ENCODE results near the gene DBR1.

Gene DBR1, protein sequence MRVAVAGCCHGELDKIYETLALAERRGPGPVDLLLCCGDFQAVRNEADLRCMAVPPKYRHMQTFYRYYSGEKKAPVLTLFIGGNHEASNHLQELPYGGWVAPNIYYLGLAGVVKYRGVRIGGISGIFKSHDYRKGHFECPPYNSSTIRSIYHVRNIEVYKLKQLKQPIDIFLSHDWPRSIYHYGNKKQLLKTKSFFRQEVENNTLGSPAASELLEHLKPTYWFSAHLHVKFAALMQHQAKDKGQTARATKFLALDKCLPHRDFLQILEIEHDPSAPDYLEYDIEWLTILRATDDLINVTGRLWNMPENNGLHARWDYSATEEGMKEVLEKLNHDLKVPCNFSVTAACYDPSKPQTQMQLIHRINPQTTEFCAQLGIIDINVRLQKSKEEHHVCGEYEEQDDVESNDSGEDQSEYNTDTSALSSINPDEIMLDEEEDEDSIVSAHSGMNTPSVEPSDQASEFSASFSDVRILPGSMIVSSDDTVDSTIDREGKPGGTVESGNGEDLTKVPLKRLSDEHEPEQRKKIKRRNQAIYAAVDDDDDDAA

DNA sequence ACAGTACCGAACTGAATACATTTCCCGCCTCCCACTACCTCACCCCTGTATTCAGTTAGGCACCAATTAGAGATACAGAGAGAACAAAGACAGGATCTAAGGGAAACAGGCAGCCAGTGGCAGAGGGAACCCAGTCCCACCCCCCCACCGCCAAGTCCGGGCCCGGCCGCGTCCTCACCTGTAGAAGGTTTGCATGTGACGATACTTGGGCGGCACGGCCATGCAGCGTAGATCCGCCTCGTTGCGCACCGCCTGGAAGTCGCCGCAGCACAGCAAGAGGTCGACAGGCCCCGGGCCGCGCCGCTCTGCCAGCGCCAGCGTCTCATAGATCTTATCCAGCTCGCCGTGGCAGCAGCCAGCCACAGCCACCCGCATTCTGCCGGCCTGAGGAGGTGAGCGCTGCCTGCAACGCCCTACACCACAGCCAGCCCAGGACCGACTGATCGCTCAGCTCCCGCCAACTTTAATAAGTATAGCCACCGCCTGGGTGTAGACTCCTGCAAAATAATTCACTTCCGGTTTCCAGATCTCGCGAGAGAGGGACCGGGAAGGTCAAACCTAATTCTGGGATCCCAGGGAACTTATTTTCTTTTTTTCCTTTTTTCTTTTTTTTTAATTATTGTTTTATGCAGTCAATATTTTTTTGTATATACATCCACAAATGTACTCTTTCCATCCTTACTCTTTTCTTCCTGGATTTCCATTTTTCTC is at the start of gene DBR1:
TSS of gene DBR1 (minus strand) at position 501 of the 711 bp plus-strand sequence. CDS start at position 375, 126 bp downstream.
- peak; percentile 37 to 66 for DNase-seq (ENCODE audit: extremely low read depth in 1 of 2, low read depth in 1 of 2)

DNA sequence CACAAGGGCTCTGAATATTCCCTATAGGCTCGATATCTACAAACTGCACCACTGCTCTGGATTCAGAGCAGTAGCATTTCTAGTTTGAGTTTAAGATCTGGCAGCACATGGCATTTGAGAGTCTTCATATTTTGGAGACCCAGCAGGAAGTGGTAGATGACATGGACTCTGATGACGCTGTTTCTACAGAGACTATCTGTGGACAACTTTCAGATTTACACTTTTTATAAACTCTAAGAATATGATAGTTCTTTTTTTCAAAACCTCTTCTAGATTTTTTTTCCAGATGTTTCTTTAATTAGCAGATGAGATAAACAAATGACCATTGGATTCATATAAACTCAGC is 48.2 kb upstream of the DBR1 start:
- DNase-seq (ENCODE audit: extremely low read depth in 1 of 2, low read depth in 1 of 2): no peak

DNA sequence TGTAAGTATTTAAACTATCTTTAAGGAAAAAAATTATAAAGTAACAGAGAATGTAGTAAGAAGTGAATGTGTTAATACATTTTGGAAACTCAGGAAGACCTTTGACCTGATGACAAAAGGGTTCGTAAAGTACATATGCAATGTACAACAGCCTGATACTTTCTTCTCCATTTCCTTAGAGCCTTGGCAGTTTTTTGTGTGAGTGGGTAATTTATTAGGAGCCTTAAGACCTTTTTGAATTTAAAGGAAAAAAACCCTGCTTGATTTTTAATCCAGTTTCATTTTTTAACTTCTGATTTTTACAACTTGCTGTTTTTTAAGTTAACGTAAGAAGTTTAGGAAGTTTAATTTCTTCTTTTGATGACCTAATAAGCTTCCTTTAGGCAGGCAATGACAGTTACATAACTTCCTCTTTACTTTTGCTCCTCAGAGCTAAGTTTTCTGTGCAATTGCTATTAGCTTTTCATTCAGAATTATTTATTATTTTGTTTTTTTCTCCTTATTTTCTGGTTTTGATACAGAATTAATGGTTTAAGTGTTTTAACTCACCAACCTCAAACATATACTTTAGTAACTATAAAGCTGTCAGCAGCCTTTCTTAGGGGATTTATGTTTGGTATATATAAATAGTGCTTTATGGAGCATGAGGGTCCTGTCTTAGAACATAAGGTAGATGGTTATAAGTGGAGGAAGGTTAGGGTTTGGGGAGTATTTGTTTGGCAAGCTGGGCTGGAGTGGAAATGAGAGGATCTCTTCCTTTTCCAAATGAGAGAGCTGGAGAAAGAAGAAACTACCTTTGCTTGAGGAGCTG is 47.6 kb upstream of the DBR1 start:
- no peak for DNase-seq (ENCODE audit: extremely low read depth in 1 of 2, low read depth in 1 of 2)

DNA sequence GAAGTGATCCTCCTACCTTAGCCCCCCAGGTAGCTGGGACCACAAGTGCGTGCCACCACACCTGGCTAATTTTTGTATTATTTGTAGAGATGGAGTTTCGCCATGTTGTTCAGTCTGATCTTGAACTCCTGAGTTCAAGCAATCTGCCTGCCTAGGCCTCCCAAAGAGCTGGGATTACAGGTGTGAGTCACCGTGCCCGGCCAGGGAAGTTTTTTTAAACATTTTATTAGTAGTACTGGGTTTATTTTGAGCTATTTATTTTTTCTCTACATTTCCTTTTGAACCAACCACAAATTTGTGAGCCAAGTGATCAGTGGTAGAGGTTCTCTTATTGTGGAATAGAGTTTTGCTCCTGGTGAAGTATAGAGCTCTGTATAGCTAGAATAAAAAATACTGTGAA is 46.1 kb upstream of the DBR1 start:
- no peak for DNase-seq (ENCODE audit: extremely low read depth in 1 of 2, low read depth in 1 of 2)

DNA sequence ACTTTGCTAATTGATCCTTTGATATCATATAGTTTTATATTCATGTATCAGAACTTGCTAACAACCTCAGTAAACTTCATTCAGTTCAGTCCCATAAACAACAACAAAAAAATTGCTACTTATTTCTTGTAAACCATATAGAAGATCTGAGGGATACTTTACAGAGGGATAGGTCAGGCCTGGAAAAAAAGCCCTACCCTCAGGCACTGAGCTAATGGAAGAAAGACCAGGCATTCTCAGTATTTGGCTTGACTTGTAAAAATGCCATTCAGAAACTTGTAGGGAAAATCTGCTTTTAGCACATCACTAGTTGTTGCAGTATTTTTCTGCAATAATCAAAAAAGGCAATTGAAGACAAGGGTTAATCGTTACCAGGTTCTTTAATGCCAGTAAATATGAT is 45.5 kb upstream of the DBR1 start:
- DNase-seq (ENCODE audit: extremely low read depth in 1 of 2, low read depth in 1 of 2): no peak

DNA sequence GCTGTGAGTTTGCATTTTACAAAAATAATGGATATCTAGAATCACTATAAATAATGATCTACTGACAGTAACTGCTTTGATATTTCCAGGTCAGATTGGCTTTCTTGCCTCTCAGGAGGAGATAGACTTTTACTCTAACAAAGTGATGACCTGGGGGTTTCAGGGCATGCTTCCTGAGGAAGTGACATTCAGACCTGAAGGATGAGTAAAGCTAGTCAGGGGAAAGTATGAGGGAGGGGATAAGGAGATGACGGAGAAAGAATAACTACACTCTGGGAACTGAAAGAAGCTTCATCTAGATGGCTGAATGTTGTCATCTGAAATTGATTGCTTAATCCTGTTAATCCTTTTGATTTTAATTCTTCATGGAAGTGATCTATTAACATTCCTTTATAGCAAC is 44.5 kb upstream of the DBR1 start:
- DNase-seq (ENCODE audit: extremely low read depth in 1 of 2, low read depth in 1 of 2): no peak

DNA sequence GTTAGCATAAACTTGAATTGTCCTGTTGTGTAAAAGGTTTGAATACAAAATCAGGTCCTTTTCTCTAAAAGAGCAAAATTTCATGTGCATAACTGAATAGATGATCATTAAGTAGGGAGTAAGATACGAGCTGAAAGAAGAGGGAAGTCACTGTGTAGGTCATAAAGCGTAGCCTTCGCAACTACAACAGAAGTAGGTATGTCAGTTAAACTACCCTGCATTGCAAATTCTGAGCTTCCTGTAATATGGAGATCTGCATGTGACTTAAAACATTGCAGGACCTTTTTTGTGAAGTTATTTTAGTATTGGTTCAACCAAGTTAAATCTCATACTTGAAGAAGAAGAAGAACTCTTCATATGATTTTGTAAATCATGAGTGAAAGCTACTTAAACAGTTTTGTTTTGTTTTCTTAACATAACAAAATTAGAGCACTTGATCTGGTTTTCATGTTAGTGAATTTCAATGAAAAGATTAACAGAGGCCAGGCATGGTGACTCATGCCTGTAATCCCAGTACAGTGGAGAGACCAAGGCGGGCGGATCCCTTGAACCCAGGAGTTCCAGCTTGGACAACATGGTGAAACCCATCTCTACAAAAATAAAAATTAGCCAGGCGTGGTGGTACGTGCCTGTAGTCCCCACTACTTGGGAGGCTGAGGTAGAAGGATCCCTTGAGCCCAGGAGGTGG is 38.8 kb upstream of the DBR1 start:
- no peak for DNase-seq (ENCODE audit: extremely low read depth in 1 of 2, low read depth in 1 of 2)

DNA sequence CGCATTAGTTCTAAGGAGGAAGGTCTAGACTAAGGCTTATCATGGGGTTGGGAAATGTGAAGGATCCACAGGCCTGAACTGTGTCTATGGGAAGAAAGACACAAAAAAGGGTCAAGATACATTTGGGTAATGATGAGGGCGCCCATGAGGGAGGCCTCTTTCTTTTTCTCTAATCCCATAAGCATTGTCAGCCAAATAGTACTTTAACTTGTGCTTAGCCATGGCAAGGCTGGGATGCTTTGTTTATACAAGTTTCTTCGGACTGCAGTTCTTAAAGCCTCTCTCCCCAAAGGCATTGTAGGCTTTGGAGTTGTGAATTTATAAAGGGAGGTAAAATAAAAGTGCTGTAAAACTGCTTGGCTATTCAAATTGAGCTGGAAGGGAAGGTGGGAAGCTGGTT is 35.8 kb upstream of the DBR1 start:
- no peak for DNase-seq (ENCODE audit: extremely low read depth in 1 of 2, low read depth in 1 of 2)

DNA sequence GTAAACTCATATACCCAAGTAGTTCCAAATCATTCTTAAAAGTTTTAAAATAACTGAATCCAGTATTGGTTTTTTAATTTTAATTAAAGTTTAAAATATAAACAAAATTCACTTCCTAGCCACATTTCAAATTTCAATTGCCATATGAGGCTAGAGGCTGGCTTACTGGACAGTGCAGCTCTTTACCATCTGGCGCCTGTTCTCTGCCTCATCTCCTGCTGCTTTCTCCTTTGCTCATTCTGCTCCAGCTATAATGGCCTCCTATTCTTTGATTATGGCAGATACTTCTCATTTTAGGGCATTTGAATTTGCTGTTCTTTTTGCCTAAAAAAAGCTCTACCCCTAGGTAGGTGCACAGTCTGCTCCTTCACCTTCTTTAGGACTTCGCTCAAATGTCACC is 31.5 kb upstream of the DBR1 start:
- DNase-seq (ENCODE audit: extremely low read depth in 1 of 2, low read depth in 1 of 2): no peak

DNA sequence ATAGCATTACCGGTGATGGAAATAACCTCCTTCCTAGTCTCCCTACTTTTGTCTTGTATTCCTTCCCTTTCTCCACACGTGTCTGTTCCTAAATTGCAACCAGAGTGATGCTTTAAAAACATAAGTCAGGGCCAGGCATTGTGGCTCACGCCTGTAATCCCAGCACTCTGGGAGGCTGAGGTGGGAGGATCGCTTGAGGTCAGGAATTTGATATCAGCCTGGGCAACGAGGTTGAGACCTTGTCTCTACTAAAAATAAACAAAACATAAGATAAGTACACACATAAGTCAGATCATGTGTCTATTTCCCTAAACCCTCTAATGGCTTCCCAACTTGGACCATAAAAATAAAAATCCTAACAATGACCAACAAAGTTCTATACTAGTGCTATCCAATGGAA is 30.8 kb upstream of the DBR1 start:
- DNase-seq (ENCODE audit: extremely low read depth in 1 of 2, low read depth in 1 of 2): no peak

DNA sequence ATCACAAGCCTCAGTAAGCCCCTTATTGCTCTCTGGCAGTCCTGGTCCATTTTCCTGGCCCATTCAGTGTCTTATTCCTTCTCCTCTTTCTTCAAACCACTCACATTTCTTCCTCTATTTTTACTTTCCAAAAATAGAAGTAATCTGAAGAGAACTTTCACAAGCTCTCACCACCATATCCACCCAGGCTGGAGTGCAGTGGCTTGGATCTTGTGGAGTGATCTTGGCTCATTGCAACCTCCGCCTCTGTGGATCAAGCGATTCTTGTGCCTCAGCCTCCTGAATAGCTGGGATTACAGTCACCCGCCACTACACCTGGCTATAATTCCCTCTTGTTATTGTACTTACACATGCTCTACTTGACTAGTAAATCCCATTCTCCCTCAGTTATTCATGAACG is 29.2 kb upstream of the DBR1 start:
- DNase-seq (ENCODE audit: extremely low read depth in 1 of 2, low read depth in 1 of 2): no peak

DNA sequence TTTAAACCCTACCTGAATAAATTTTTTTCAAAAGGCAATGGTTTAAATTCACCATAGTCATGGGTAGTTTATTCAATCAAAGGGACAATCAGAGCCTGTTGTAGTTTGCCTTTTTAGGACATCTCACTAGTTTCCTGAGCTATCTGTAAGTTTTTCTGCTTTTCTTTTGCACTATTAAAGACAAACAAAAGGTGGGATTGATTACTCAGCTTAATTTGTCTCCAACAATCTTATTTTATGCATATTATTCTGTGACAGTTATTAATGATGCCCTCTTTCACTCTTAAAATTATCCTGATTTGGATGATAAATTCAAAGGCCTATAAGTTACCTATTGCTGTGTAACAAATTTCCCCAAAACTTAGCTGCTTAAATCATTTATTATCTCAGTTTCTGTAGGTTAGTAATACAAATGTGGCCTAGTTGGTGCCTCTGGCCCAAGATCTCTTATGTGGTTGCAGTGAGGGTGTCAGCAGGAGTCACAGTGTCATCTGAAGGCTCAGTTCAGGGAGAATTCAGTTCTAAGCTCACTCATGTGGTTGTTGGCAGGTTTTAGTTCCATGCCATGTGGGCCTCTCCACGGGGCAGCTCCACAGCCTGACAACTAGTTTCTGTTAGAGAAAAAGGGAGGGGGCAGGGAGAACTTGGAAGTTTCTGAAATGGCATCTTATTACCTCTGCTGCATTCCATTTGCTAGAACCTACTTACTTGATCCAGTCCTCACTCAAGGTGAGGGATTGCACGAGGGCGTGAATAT is 28.4 kb upstream of the DBR1 start:
- no peak for DNase-seq (ENCODE audit: extremely low read depth in 1 of 2, low read depth in 1 of 2)

DNA sequence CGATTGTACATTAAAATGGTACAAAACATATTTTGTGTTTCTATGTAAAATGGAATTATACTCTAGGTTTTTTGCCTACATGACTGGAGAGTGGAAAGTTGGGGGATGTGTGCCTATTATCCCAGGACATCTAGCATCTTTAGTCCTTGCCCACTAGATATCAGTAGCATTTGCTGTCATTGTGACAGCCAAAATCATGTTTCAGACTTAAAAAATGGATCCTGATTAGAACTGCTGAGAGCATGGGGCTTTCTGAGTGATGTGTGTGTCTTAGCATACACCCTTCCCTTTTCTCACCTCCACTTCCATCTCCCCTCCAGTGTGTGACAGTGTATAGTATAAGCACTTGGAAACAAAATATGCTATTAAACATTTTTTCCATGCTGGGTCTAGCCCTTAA is 25.7 kb upstream of the DBR1 start:
- no peak for DNase-seq (ENCODE audit: extremely low read depth in 1 of 2, low read depth in 1 of 2)

DNA sequence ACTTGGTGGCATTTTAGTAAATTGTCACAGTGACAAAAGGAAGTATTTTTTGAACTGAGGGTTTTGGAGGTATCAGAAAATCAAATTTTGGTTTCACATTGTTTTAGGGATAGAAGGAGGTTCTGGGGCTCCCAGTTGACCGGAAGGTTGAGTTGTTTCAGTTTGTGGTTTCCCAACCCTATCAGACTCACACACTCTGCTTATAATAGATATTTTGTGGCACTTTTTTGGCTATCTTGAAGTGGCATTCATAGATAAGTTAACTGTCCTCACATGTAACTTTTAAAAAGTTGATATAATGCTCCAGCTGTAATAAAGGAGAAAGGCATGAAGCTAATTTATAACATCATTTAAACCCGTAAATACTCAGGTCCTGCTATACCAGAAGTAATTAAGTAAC is 25.1 kb upstream of the DBR1 start:
- no peak for DNase-seq (ENCODE audit: extremely low read depth in 1 of 2, low read depth in 1 of 2)

DNA sequence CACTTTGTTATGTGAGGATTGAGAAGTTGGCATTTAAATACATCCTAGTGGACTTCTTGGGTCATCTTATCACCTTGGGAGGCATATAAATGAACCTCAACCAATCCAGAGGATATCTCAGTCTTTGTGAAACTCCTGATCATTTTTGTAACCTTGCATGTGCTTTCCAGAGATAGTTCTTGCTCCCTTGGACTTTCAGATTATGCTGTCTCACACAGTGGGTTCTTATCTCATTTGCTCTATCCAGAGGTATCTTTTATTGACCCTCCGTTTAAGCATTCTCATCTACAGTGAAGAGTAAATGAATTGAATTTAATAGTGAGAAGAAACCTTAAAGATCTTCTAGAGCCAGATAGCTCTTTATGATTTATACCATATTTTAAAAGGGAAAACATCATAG is 22.8 kb upstream of the DBR1 start:
- no peak for DNase-seq (ENCODE audit: extremely low read depth in 1 of 2, low read depth in 1 of 2)

DNA sequence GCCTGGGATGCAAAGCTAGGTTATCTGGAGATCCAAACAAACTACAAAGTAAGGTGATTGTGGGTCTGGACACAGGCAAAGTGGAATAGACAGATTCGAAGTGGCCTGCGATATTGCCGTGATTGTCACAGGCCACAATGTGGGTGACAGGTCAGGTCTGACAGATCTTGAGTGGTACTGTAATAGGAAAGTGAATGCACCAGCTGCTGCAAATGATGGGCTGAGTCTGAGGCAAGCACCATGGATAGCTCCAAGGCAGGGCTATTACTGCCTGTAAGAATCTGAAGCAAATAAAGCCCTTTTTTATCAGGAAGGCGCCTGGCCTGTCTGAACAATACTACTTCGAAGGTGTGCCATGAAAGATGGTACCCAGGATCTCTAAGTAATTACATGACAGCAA is 22.3 kb upstream of the DBR1 start:
- DNase-seq (ENCODE audit: extremely low read depth in 1 of 2, low read depth in 1 of 2): no peak

DNA sequence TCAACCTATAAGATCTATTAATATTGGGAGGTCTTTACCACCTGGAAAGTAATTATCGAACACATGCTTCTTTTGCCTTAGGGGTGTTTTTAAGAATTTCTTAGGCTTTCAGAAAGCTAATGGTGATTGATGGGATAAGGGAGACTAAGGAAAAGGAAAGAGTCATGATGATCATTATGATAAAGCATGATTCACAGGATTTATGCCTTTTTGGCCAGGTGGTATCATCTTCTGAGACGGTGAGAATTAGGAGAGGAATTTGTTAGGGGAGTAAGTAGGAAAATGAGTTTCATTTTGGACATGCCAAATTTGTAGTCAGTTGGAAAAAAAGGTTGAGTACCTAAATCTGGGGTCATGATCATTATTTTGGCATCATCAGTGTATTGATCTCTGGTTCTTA is 21.3 kb upstream of the DBR1 start:
- DNase-seq (ENCODE audit: extremely low read depth in 1 of 2, low read depth in 1 of 2): no peak

DNA sequence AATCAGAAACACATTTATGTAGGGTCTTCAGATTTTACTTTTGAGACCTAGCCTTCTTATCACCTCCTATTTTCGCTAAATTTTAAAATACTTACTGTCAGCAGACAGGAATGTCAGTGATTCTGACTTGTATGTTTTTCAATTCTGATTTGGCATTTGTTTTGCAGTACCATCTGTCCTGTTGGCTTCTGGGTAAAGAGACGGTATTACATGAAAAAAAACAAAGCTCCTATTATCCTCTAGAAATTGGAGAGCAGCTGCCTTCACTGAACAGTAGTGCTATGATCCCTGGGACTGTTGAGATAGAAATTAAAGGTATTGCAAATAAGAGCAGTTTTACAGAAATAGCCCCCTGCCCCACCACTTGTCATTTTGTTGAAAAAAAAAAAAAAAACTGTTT is 20.8 kb upstream of the DBR1 start:
- no peak for DNase-seq (ENCODE audit: extremely low read depth in 1 of 2, low read depth in 1 of 2)

DNA sequence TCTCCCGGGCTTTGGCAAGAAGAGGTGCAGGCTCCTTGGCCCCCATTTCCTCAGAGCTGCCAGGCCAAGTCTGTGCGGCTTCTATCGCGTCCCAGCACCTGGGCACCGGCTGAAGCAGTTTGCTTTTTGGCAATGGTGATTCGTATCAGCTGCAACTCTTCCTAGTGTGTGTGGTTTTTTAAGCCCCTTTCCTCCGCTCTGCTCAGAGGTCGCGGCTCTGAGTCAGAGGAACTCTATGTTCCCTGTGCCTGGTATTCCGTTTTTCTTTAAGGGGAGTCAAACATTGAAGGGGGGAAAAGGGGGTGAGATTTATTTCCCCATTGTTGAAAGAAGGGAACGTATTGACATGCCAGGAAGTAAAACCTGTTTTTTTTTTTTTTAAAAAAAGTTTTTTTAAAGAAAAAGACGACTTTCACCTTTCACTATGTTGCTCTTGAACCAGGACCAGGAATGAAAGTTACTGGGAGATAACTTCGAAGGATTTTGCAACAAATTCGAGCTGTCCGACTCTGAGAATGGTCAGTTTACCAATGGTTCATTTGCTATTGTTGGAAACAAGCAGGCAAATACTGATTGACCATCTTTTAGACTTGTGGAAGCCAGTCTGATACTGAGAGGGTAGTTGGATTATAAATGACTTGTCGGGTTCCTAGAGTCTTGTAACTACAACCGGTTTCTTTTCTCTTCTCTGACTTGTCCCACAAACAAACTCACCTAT is 13.5 kb upstream of the DBR1 start:
- DNase-seq (ENCODE audit: extremely low read depth in 1 of 2, low read depth in 1 of 2): peak in 1 of 2 donors; percentile 3

Data from stimulated activated CD8-positive, alpha-beta memory T cell treated with anti-CD3 and anti-CD28 coated beads, Interleukin-7, amount 100 ng/mL, for 48 hours (primary cell).